HepG2 (cell line): Measurements from ENCODE around the gene BSN. TPM values are rescaled to one million over a fixed set of nuclear protein-coding genes. Genes with fewer than 3 reads are reported as not detected.
A peak's percentile ranks its signal among the peaks of the same experiment; 100 is the strongest.

Experiments used
- ATAC-seq: fragments of 200-7000 bp; cut with Tn5 transposase; 3 replicates; pipeline ENCODE4 v1.9.1; 2020; ENCODE audit warnings: mild to moderate bottlenecking, moderate library complexity
- BruUV-seq: library from RNA; stranded (reverse); fragments of 400-500 nt; replicated peaks from 2 replicates; lab custom pipeline; 2021; lab: Mats Ljungman, UMichigan
- CTCF ChIA-PET: fragments of 300-600 bp; formaldehyde crosslinking; extraction: SDS; loops from one replicate; lab custom pipeline; 2021; ENCODE audit warnings: low total read pairs, inconsistent platforms, low intra/inter-chr PET ratio; lab: Yijun Ruan, JAX
- POLR2A ChIA-PET: fragments of 350-600 bp; sonication (Branson Sonifier 250); formaldehyde crosslinking; loops from one replicate; lab custom pipeline; 2020; ENCODE audit warnings: antibody characterized with exemption, inconsistent platforms; lab: Yijun Ruan, JAX
- DNase-seq: peaks from one replicate; pipeline ENCODE4 v3.0.0-alpha.2; 2015; ENCODE audit warnings: low spot score
- FAIRE-seq: peaks from 3 replicates; lab custom pipeline; 2011; peaks lifted over from hg19 to GRCh38; lab: Jason Lieb, UNC
- H2AFZ ChIP-seq: one replicate; pipeline ENCODE4 v1.6.1; 2011; ENCODE audit warnings: low read length, inconsistent platforms
- H3K27ac ChIP-seq: fragments of 300-600 bp; 3 replicates; pipeline ENCODE4 v1.8.0; 2011; ENCODE audit warnings: mixed run types, mild to moderate bottlenecking, mixed read lengths, low read length, inconsistent platforms; ENCODE audit not compliant: insufficient read depth; ENCODE audit errors: extremely low read length
- H3K27me3 ChIP-seq, 2 experiments: fragments of 200-600 bp in 1 of 2; 2 replicates in 1 of 2; 3 replicates in 1 of 2; pipeline versions ENCODE4 v1.6.0 to v1.8.0; 2011; ENCODE audit warnings: low read length in 2 of 2, mild to moderate bottlenecking in 2 of 2, moderate library complexity in 2 of 2, inconsistent platforms in 1 of 2; ENCODE audit not compliant: insufficient read depth in 2 of 2, control insufficient read depth in 1 of 2
- H3K36me3 ChIP-seq, 2 experiments: fragments of 200-600 bp in 1 of 2; replicated peaks in 1 of 2; 2 replicates in 1 of 2; 3 replicates in 1 of 2; pipeline versions ENCODE4 v1.5.1 to v1.8.0; 2011; ENCODE audit warnings: low read length in 2 of 2, inconsistent platforms in 1 of 2; ENCODE audit not compliant: insufficient read depth in 2 of 2, control insufficient read depth in 1 of 2
- H3K4me1 ChIP-seq: 2 replicates; pipeline ENCODE4 v1.5.1; 2012; ENCODE audit warnings: low read length, inconsistent platforms; ENCODE audit not compliant: insufficient read depth
- H3K4me2 ChIP-seq: 2 replicates; pipeline ENCODE4 v1.6.0; 2011; ENCODE audit warnings: low read depth, low read length, inconsistent platforms
- H3K4me3 ChIP-seq, 3 experiments: fragments of 200-600 bp in 1 of 3; sonication (generic), shearing (Covaris generic) in 1 of 3; replicated peaks in 1 of 3; 2 replicates each; pipeline ENCODE4 v1.5.1; 2011 to 2016; ENCODE audit warnings: low read length in 3 of 3, inconsistent platforms in 2 of 3, low read depth in 2 of 3, mild to moderate bottlenecking in 2 of 3, control low read depth in 1 of 3, mixed read lengths in 1 of 3; ENCODE audit not compliant: insufficient read depth in 1 of 3
- H3K79me2 ChIP-seq: one replicate; pipeline ENCODE4 v1.6.1; 2011; ENCODE audit warnings: low read length, inconsistent platforms; ENCODE audit not compliant: insufficient read depth
- H3K9ac ChIP-seq: 2 replicates; pipeline ENCODE4 v1.6.0; 2011; ENCODE audit warnings: mild to moderate bottlenecking, low read depth, low read length, inconsistent platforms; ENCODE audit not compliant: insufficient read depth
- H3K9me3 ChIP-seq: 2 replicates; pipeline ENCODE4 v1.5.1; 2012; ENCODE audit warnings: mild to moderate bottlenecking, low read length
- H4K20me1 ChIP-seq: 2 replicates; pipeline ENCODE4 v1.6.0; 2011; ENCODE audit warnings: inconsistent platforms, mild to moderate bottlenecking, low read length, moderate library complexity; ENCODE audit not compliant: insufficient read depth
- CREM ChIP-seq, 2 experiments: sonication (generic) in 1 of 2; formaldehyde crosslinking in 1 of 2; IDR thresholded peaks; 2 replicates each; pipeline versions ENCODE4 v1.4.0 to v1.6.1; 2016 to 2020; ENCODE audit warnings: antibody characterized with exemption in 1 of 2, mild to moderate bottlenecking in 1 of 2, missing genetic modification reagents in 1 of 2
- DPF2 ChIP-seq: sonication (generic); formaldehyde crosslinking; IDR thresholded peaks from 2 replicates; pipeline ENCODE4 v1.4.0; 2020; ENCODE audit warnings: mild to moderate bottlenecking, low read depth, missing genetic modification reagents, borderline replicate concordance
- GATAD1 ChIP-seq: IDR thresholded peaks from 2 replicates; pipeline ENCODE4 v1.6.1; 2016; ENCODE audit warnings: missing genetic modification reagents, missing compliant biosample characterization
- HNF4A ChIP-seq: sonication (generic); formaldehyde crosslinking; IDR thresholded peaks from 2 replicates; pipeline ENCODE4 v1.4.0; 2020; ENCODE audit warnings: missing genetic modification reagents
- KDM1A ChIP-seq: IDR thresholded peaks from 2 replicates; pipeline ENCODE4 v1.6.1; 2016; ENCODE audit warnings: missing compliant biosample characterization
- NR2F1 ChIP-seq, 2 experiments: fragments of 450-650 bp in 1 of 2; formaldehyde crosslinking in 1 of 2; IDR thresholded peaks; 2 replicates each; pipeline versions ENCODE4 v1.5.0 to v1.6.1; 2016 to 2020; ENCODE audit warnings: mild to moderate bottlenecking in 1 of 2, missing compliant biosample characterization in 1 of 2, missing genetic modification reagents in 1 of 2, moderate library complexity in 1 of 2
- RXRA ChIP-seq: sonication (generic); formaldehyde crosslinking; IDR thresholded peaks from 2 replicates; pipeline ENCODE4 v1.5.1; 2020; ENCODE audit warnings: missing genetic modification reagents
- RXRB ChIP-seq: IDR thresholded peaks from 2 replicates; pipeline ENCODE4 v1.6.1; 2016; ENCODE audit warnings: borderline replicate concordance, missing genetic modification reagents, missing compliant biosample characterization
- SALL1 ChIP-seq: sonication (generic); formaldehyde crosslinking; IDR thresholded peaks from 2 replicates; pipeline ENCODE4 v1.8.0; 2022; ENCODE audit warnings: mild to moderate bottlenecking, missing genetic modification reagents
- SP1 ChIP-seq, 2 experiments: fragments of 450-650 bp in 1 of 2; sonication (generic) in 1 of 2; formaldehyde crosslinking in 1 of 2; IDR thresholded peaks; 2 replicates each; pipeline versions ENCODE4 v1.4.0 to v1.6.1; 2016 to 2020; ENCODE audit warnings: missing genetic modification reagents in 1 of 2
- ZGPAT ChIP-seq: IDR thresholded peaks from 2 replicates; pipeline ENCODE4 v1.6.1; 2016; ENCODE audit warnings: mild to moderate bottlenecking
- ZMYM3 ChIP-seq: sonication (generic); formaldehyde crosslinking; IDR thresholded peaks from 2 replicates; pipeline ENCODE4 v1.5.1; 2020; ENCODE audit warnings: mild to moderate bottlenecking, missing genetic modification reagents
- ZNF282 ChIP-seq: fragments of 450-650 bp; IDR thresholded peaks from 2 replicates; pipeline ENCODE4 v1.6.1; 2018; ENCODE audit not compliant: partially characterized antibody
- ZNF644 ChIP-seq: IDR thresholded peaks from 2 replicates; pipeline ENCODE4 v1.6.1; 2016; ENCODE audit warnings: low read depth
- ZSCAN25 ChIP-seq: sonication (generic); formaldehyde crosslinking; IDR thresholded peaks from 2 replicates; pipeline ENCODE4 v1.8.0; 2022; ENCODE audit warnings: mild to moderate bottlenecking, missing genetic modification reagents
- WGBS: methylation state at CpG from one replicate; pipeline ENCODE4 v1.1.6; 2017; ENCODE audit warnings: low lambda C conversion rate; 5-methylcytosine and 5-hydroxymethylcytosine counted together
- in situ Hi-C: cut with HindIII; loops from 2 replicates; pipeline ENCODE4 v1.10.0; 2017; ENCODE audit warnings: low pct_unique_long_range_greater_than_20kb; ENCODE audit not compliant: extremely low pct_ligation_motif_present
- intact Hi-C: fragments of 100-400 bp; cut with micrococcal nuclease; formaldehyde crosslinking; loops from one replicate; pipeline ENCODE4 v1.10.0; 2022; ENCODE audit not compliant: unreplicated experiment
- polyA plus RNA-seq, 8 experiments: library from polyadenylated mRNA; depleted of rRNA in 3 of 8; stranded (reverse) in 7 of 8; unstranded in 1 of 8; fragments of >200 nt; fragmentation: Illumina TruSeq in 4 of 8; extraction: Trizol in 4 of 8; gene quantifications; 2 replicates each; pipeline versions ENCODE4 v1.2.1 to v1.2.3, GENCODE V29; 2011 to 2016; ENCODE audit warnings: low read depth in 4 of 8, missing spikeins in 1 of 8, mixed read lengths in 1 of 8; ENCODE audit not compliant: insufficient read depth in 1 of 8
- total RNA-seq, 5 experiments: library from RNA; depleted of rRNA; stranded (reverse); fragments of >200 nt; fragmentation: Illumina TruSeq; extraction: Trizol; gene quantifications; 2 replicates each; pipeline ENCODE4 v1.2.3, GENCODE V29; 2016; ENCODE audit warnings: low read depth in 1 of 5
- TF ChIP-seq, protein P1 (sequence below): sonication (generic); formaldehyde crosslinking; IDR thresholded peaks from 2 replicates; pipeline ENCODE4 v1.4.0; 2020; ENCODE audit warnings: missing genetic modification reagents, low read depth, mild to moderate bottlenecking, borderline replicate concordance
- TF ChIP-seq, protein P2 (sequence below): sonication (generic); formaldehyde crosslinking; IDR thresholded peaks from 2 replicates; pipeline ENCODE4 v1.4.0; 2020; ENCODE audit warnings: mild to moderate bottlenecking, missing genetic modification reagents, borderline replicate concordance

The BSN gene
- total and polyA plus RNA-seq, 2 of the 13 experiments (the other 11 are each of a cell fraction or from before 2014, with no cell fraction given), result 0.42 to 0.86 TPM

DNA sequence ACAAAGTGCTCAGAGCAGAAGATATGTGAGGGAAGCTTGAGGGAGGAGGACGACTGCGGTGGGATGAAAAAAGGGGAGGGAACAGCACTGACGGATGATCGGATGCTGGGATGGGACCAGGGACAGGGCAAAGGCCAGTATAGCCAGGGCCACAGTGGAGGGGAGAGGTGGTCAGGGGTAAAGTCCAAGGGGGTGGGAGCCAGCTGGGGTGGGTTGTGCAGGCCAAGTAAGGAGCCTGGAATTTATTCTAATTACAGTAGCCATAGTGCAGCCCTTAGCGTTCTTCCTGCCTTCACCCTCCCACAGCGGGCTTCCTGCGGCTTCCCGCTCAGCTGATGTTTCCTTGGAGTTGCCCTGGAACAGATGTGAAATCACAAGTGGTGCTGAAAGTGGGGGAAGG is 112.3 kb downstream of the BSN start:
- peaks cover 78% of the 10 kb centered on the region for H3K4me1 ChIP-seq
- H3K4me3 ChIP-seq, result peak overlapping the region in 2 of 3 experiments; percentile 28 to 49; a peak in 2 of 6 replicates
- no peaks in the 10 kb centered on the region for H3K27me3 ChIP-seq
- H4K20me1 ChIP-seq, result no peaks in the 10 kb centered on the region
- H3K36me3 ChIP-seq, result no peaks in the 10 kb centered on the region
- no peaks in the 10 kb centered on the region for H3K79me2 ChIP-seq
- in situ Hi-C loops (no loop called here), intact Hi-C loops (loop anchor here (5.0 kb wide), 1 partner anchor 79 kb away; no protein-coding TSS in a partner anchor)
- H2AFZ ChIP-seq, result no peak overlapping the region
- peak overlapping the region; percentile 76 for H3K4me2 ChIP-seq
- peak overlapping the region; percentile 80 for H3K27ac ChIP-seq
- peak; percentile 72 for ATAC-seq
- DNase-seq, result peak; percentile 81
- WGBS, result 2% methylated on average over 8 of the region's 8 CpGs
- H3K9ac ChIP-seq, result peak overlapping the region; percentile 56
- H3K9me3 ChIP-seq, result no peaks in the 10 kb centered on the region
- ChIA-PET CTCF (interaction anchor here (1.1 kb wide), 1 partner anchor 127 kb away, joined by 3 read pairs; no protein-coding TSS in a partner anchor), POLR2A (interaction anchor here (0.9 to 3.0 kb wide), 7 partner anchors 79 to 197 kb away, joined by 3 to 34 read pairs (median 10); partner anchors contain the start of genes BSN and DAG1)
- BruUV-seq, result no TSS peak
- FAIRE-seq, result peak; percentile 88
- TF ChIP-seq ZNF644 (CRISPR knock-in tag), result 0 out of 2 replicates have a peak, but pooled peaks have one; percentile 25
- 0 out of 2 replicates have a peak, but pooled peaks have one; percentile 22 for TF ChIP-seq GATAD1
- TF ChIP-seq RXRB (CRISPR knock-in tag), result peak; percentile 50; the same call in 1 of the 2 replicates
- peak; percentile 42; the same call in 1 of the 2 replicates for TF ChIP-seq SALL1
- TF ChIP-seq ZGPAT, result 0 out of 2 replicates have a peak, but pooled peaks have one; percentile 11
- TF ChIP-seq DPF2, result peak; percentile 74; the same call in 1 of the 2 replicates
- TF ChIP-seq NR2F1 (CRISPR knock-in tag; IDR thresholded peaks at IDR 0.05), result peak; percentile 56 to 77; a peak in 3 of 4 replicates
- peak; percentile 18; the same call in 1 of the 2 replicates for TF ChIP-seq RXRA (CRISPR knock-in tag)
- TF ChIP-seq ZMYM3, result 0 out of 2 replicates have a peak, but pooled peaks have one; percentile 23
- 0 out of 2 replicates have a peak, but pooled peaks have one; percentile 32 for TF ChIP-seq KDM1A (CRISPR knock-in tag)
- peak; percentile 90 for TF ChIP-seq HNF4A (CRISPR knock-in tag)
- TF ChIP-seq, protein P1, sequence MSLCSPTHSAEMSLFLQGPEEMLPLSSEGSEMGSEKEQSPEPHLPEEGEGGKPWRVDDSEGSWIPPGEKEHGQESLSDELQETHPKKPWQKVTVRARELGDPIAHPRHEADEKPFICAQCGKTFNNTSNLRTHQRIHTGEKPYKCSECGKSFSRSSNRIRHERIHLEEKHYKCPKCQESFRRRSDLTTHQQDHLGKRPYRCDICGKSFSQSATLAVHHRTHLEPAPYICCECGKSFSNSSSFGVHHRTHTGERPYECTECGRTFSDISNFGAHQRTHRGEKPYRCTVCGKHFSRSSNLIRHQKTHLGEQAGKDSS (CRISPR knock-in tag), result peak; percentile 75; the same call in 1 of the 2 replicates
- TF ChIP-seq CREM (IDR thresholded peaks at IDR 0.05), result peak; percentile 51; the same call in 1 of the 2 replicates
- TF ChIP-seq CREM (CRISPR knock-in tag; IDR thresholded peaks at IDR 0.05), result no peak
- TF ChIP-seq, protein P2, sequence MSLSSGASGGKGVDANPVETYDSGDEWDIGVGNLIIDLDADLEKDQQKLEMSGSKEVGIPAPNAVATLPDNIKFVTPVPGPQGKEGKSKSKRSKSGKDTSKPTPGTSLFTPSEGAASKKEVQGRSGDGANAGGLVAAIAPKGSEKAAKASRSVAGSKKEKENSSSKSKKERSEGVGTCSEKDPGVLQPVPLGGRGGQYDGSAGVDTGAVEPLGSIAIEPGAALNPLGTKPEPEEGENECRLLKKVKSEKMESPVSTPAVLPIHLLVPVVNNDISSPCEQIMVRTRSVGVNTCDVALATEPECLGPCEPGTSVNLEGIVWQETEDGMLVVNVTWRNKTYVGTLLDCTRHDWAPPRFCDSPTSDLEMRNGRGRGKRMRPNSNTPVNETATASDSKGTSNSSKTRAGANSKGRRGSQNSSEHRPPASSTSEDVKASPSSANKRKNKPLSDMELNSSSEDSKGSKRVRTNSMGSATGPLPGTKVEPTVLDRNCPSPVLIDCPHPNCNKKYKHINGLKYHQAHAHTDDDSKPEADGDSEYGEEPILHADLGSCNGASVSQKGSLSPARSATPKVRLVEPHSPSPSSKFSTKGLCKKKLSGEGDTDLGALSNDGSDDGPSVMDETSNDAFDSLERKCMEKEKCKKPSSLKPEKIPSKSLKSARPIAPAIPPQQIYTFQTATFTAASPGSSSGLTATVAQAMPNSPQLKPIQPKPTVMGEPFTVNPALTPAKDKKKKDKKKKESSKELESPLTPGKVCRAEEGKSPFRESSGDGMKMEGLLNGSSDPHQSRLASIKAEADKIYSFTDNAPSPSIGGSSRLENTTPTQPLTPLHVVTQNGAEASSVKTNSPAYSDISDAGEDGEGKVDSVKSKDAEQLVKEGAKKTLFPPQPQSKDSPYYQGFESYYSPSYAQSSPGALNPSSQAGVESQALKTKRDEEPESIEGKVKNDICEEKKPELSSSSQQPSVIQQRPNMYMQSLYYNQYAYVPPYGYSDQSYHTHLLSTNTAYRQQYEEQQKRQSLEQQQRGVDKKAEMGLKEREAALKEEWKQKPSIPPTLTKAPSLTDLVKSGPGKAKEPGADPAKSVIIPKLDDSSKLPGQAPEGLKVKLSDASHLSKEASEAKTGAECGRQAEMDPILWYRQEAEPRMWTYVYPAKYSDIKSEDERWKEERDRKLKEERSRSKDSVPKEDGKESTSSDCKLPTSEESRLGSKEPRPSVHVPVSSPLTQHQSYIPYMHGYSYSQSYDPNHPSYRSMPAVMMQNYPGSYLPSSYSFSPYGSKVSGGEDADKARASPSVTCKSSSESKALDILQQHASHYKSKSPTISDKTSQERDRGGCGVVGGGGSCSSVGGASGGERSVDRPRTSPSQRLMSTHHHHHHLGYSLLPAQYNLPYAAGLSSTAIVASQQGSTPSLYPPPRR (CRISPR knock-in tag), result peak; percentile 50; the same call in 1 of the 2 replicates
- TF ChIP-seq SP1 (IDR thresholded peaks at IDR 0.05), result no peak
- TF ChIP-seq SP1 (CRISPR knock-in tag; IDR thresholded peaks at IDR 0.05), result 0 out of 2 replicates have a peak, but pooled peaks have one; percentile 13
- TF ChIP-seq ZSCAN25, result peak; percentile 83; the same call in 1 of the 2 replicates
- peak; percentile 98 for TF ChIP-seq ZNF282
